Stimulated activated CD8-positive, alpha-beta memory T cell treated with anti-CD3 and anti-CD28 coated beads, Interleukin-12 subunit alpha, Interleukin-12 subunit beta, amount 100 ng/mL, for 1 hour (primary cell): ENCODE data around the gene UNC5B.

Source experiments
- DNase-seq: peaks from one replicate; pipeline ENCODE4 v3.0.0-alpha.2; 2020; ENCODE audit warnings: low read depth

Gene UNC5B

DNA sequence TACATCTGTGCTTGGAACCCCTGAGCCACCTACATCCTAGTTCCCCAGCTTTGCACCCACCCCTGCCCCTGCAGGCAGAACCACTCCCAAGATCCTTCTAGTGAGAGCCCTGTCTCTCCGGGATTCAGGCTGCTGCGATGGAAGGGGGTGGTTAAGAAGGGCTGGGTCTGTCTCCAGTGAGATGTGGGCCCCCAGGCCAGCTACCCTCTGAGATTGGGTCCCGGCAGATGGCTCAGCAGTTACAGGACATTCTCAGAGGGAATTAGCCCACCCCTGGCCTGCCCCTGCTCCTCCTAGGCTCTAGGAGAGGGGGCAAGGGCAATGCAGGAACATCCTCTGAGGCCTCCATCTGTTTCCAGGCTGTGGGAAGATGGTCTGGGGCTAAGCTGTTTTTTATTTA is 134.4 kb downstream of the UNC5B start:
- DNase-seq, result no peak

DNA sequence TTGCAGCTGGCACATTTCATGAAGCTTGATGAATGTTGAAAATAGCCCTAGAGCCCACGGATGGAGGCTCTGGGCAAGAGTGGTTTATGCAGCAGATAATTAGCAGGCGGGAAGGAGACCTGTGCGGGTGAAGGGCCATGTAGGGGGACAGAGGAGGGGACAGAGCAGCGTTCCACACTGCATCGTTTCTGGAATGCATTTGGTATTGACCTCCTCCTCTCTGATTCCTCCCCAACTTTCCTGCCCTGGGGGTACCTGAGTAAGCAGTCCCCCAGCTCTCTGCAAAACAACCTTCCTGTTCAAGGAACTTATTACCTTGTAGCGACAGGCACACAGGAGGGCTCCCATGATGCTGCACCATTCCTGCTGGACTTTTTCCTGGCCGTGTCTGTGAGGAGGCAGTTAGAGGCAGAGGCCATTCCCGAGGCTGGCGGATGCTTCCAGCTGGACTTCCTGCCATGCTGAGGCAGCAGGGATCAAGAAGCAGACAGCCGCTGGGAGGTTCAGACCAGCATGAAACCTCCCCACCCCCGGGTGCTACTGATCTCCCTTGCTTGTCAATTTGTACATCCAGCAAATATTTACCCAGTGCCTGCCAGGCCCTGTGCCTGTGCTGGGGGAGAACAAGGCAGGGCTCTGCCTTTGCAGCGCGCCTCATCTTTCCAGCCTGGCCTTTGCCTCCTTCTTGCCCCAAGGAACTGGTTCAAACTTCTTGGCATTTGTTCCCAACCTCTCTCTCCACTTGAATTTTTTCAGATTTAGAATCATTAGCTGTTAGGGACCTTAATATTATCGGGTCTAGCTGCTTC is 135.4 kb downstream of the UNC5B start:
- no peak for DNase-seq

DNA sequence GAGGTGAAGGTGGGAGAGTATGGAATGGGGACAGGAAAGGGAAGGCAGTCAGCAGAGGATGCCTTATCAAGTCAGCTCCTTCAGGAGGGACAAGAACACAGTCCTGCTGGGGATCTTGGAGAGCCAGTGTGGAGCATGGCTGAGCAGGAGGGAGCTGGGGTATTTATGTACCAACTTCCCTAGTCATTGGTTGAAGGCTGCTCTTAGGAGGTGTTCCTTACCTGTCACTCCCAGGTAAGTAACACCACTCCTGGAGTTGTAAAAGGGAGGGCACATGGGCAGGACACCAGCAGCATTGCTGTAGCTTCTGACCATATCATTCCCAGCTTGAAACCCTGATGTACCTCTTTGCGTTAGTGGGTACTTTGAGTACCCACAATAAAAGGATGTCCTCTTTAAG is 136.5 kb downstream of the UNC5B start:
- DNase-seq, result no peak

DNA sequence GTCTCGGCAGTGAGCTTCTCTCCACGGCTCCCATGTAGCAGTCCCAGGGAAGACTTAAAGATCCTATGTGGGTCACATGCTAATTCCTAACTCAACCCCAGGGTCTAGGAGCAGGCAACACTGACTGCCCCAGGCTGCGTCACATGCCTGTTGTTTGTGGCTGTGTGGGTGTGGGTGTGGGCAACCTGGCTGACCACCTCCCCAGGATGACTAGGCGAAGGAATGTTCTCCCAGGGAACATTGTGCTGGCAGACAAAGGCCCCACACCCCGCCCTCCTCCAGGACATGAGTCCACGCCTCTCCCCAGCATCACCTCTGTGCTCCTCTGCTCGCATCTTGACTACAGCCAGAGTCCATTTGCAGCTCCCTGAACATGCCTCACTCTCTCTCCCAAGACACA is 137.0 kb downstream of the UNC5B start:
- no peak for DNase-seq

DNA sequence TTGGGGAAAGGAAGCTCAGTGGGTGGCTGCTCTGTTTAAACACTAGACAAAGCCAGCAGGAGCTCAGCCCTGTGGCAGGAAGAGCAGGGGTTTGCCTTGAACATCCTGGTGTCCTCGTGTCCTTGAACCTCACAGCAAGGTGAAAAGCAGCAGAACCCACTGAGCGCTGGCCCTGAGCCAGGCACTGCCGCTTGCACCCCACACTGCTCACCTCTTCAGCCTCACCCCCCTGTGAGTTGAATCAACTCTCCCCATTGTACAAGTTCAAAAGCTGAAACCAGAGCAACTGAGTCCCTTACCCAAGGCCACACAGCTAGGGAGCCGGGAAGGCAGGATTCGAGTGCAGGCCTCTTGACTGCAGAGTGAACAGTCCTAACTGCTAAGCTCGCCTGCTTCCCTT is 138.7 kb downstream of the UNC5B start:
- no peak for DNase-seq

DNA sequence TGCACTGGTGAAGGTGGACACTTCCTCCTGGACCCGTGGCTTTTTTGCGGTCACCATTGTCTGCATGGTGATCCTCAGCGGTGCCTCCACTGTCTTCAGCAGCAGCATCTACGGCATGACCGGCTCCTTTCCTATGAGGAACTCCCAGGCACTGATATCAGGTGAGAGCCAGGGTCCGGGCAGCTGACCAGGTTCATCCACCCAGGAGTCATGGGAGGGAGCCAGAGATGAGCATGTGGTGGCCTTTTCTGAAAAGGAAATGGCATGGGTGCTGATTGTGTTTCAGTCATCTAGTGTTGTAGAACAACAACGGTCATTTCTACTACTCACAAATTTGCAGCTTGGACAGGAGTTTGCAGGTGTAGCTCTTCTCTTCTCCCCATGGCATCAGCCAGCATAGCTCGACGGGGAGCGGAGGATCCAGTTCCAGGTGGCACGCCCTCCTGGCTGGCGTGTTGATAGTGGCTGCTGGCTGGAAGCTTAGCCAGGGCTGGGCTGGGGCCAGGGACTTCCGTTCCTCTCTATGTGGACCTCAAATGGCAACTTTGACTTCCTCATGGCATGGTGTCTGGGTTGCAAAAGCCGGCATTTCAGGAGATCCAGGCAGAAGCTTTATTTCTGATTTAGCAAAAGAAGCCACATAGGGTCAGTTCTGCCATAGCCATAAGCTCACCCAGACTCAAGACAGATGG is 139.4 kb downstream of the UNC5B start:
- no peak for DNase-seq
